Glomerular visceral epithelial cell (primary cell): ENCODE results near the gene GLA.

Experiments used
- DNase-seq: peaks from one replicate; pipeline ENCODE4 v3.0.0-alpha.2; 2016; ENCODE audit errors: extremely low spot score

The GLA gene

GRCh38 chrX:101357166-101357795 lies 50.4 kb downstream of the GLA start:
- no peak for DNase-seq

GRCh38 chrX:101349193-101349562 lies 58.5 kb downstream of the GLA start:
- DNase-seq, result no peak

GRCh38 chrX:101348452-101349192 lies 59.1 kb downstream of the GLA start, which contains the start of gene TIMM8A:
TSS of gene TIMM8A (minus strand) at chrX:101348742. CDS start at chrX:101348664, 78 bp downstream.
- peak; percentile 71 for DNase-seq

- peak; percentile 6 for DNase-seq
Observed at GRCh38 chrX:101347859-101348451, 59.8 kb downstream of the GLA start.
